Astrocyte (in vitro differentiated cells and primary cell): ENCODE results near the gene GSG1L. TPM values are rescaled to one million over a fixed set of nuclear protein-coding genes. Genes with fewer than 3 reads are reported as not detected.

Experiments
- DNase-seq: peaks from one replicate; pipeline ENCODE4 v3.0.0-alpha.2; 2010; ENCODE audit warnings: low read depth
- FAIRE-seq: peaks from 2 replicates; lab custom pipeline; 2011; peaks lifted over from hg19 to GRCh38; lab: Jason Lieb, UNC
- H2AFZ ChIP-seq: 2 replicates; pipeline ENCODE4 v1.6.0; 2012; ENCODE audit warnings: low read depth, low read length, inconsistent platforms
- H3K27ac ChIP-seq: 2 replicates; pipeline ENCODE4 v1.5.1; 2011; ENCODE audit warnings: low read depth, low read length, inconsistent platforms
- H3K27me3 ChIP-seq: 2 replicates; pipeline ENCODE4 v1.6.0; 2011; ENCODE audit warnings: low read length, inconsistent platforms; ENCODE audit not compliant: insufficient read depth
- H3K36me3 ChIP-seq: 2 replicates; pipeline ENCODE4 v1.5.1; 2011; ENCODE audit warnings: low read length, inconsistent platforms; ENCODE audit not compliant: insufficient read depth
- H3K4me1 ChIP-seq: 2 replicates; pipeline ENCODE4 v1.5.1; 2011; ENCODE audit warnings: low read length, inconsistent platforms; ENCODE audit not compliant: insufficient read depth
- H3K4me2 ChIP-seq: 2 replicates; pipeline ENCODE4 v1.6.0; 2012; ENCODE audit warnings: low read length, inconsistent platforms
- H3K4me3 ChIP-seq: 2 replicates; pipeline ENCODE4 v1.5.1; 2011; ENCODE audit warnings: low read depth, mild to moderate bottlenecking, low read length, inconsistent platforms; ENCODE audit not compliant: insufficient read depth
- H3K79me2 ChIP-seq: 2 replicates; pipeline ENCODE4 v1.6.0; 2012; ENCODE audit warnings: mild to moderate bottlenecking, low read length, inconsistent platforms; ENCODE audit not compliant: insufficient read depth
- H3K9ac ChIP-seq: 2 replicates; pipeline ENCODE4 v1.6.0; 2012; ENCODE audit warnings: mild to moderate bottlenecking, low read length, inconsistent platforms
- H3K9me3 ChIP-seq: 2 replicates; pipeline ENCODE4 v1.5.1; 2012; ENCODE audit warnings: low read depth, mild to moderate bottlenecking, low read length, inconsistent platforms; ENCODE audit not compliant: insufficient read depth
- H4K20me1 ChIP-seq: 2 replicates; pipeline ENCODE4 v1.6.0; 2012; ENCODE audit warnings: low read length, inconsistent platforms; ENCODE audit not compliant: insufficient read depth
- H3K27ac Mint-ChIP-seq: one replicate; pipeline ENCODE4 v1.8.0; 2021; ENCODE audit warnings: mild to moderate bottlenecking, mixed read lengths; ENCODE audit not compliant: unreplicated experiment
- H3K27me3 Mint-ChIP-seq: one replicate; pipeline ENCODE4 v1.8.0; 2021; ENCODE audit warnings: low read depth, mixed read lengths; ENCODE audit not compliant: unreplicated experiment
- H3K36me3 Mint-ChIP-seq: one replicate; pipeline ENCODE4 v1.8.0; 2021; ENCODE audit warnings: low read depth, mixed read lengths; ENCODE audit not compliant: unreplicated experiment
- H3K4me1 Mint-ChIP-seq: one replicate; pipeline ENCODE4 v1.8.0; 2021; ENCODE audit warnings: low read depth, mixed read lengths; ENCODE audit not compliant: unreplicated experiment
- H3K4me3 Mint-ChIP-seq: one replicate; pipeline ENCODE4 v1.8.0; 2021; ENCODE audit warnings: mild to moderate bottlenecking, moderate library complexity, mixed read lengths; ENCODE audit not compliant: unreplicated experiment
- H3K9me3 Mint-ChIP-seq: one replicate; pipeline ENCODE4 v1.8.0; 2021; ENCODE audit warnings: mild to moderate bottlenecking, mixed read lengths; ENCODE audit not compliant: unreplicated experiment
- CTCF ChIP-seq: IDR thresholded peaks from 2 replicates; pipeline ENCODE4 v1.5.1; 2011; ENCODE audit warnings: low read depth, mild to moderate bottlenecking, inconsistent platforms, low read length, moderate library complexity; ENCODE audit not compliant: insufficient read depth
- EZH2 ChIP-seq: IDR thresholded peaks from 2 replicates; pipeline ENCODE4 v1.6.1; 2012; ENCODE audit warnings: mild to moderate bottlenecking, low read length, inconsistent platforms; ENCODE audit not compliant: insufficient read depth
- total RNA-seq: library from RNA; stranded (reverse); gene quantifications from 2 replicates; pipeline ENCODE4 v1.2.1, GENCODE V29; 2021

The GSG1L gene
- total RNA-seq, 1 donor from 2014 or later = not detected

GRCh38 chr16:27740496-27741201 lies 322.9 kb downstream of the GSG1L start:
- Mint-ChIP-seq H3K27me3 (peaks cover 2% of the 10 kb centered on the region), H3K9me3 (peaks cover 2% of the 10 kb centered on the region), H3K27ac (no peak overlapping the region), H3K4me3 (no peak overlapping the region), H3K36me3 (peaks cover 29% of the 10 kb centered on the region), H3K4me1 (peaks cover 2% of the 10 kb centered on the region)
- Histone ChIP-seq H4K20me1 (no peaks in the 10 kb centered on the region), H2AFZ (no peak overlapping the region), H3K79me2 (no peaks in the 10 kb centered on the region), H3K36me3 (no peaks in the 10 kb centered on the region), H3K4me2 (peak overlapping the region; percentile 6), H3K4me1 (peaks cover 13% of the 10 kb centered on the region), H3K9me3 (no peaks in the 10 kb centered on the region), H3K27me3 (no peaks in the 10 kb centered on the region), H3K4me3 (no peak overlapping the region), H3K27ac (no peak overlapping the region), H3K9ac (no peak overlapping the region)
- no peak for FAIRE-seq
- peak; percentile 12 for DNase-seq
- TF ChIP-seq EZH2 (no peak), CTCF (no peak)

- Histone ChIP-seq H3K9ac (no peak overlapping the region), H3K36me3 (no peaks in the 10 kb centered on the region), H3K79me2 (no peaks in the 10 kb centered on the region), H3K27ac (no peak overlapping the region), H3K4me1 (peaks cover 13% of the 10 kb centered on the region), H3K27me3 (no peaks in the 10 kb centered on the region), H3K4me2 (no peak overlapping the region), H3K4me3 (no peak overlapping the region), H3K9me3 (no peaks in the 10 kb centered on the region), H4K20me1 (no peaks in the 10 kb centered on the region), H2AFZ (no peak overlapping the region)
- Mint-ChIP-seq H3K4me3 (no peak overlapping the region), H3K9me3 (peaks cover 2% of the 10 kb centered on the region), H3K4me1 (peaks cover 2% of the 10 kb centered on the region), H3K27ac (no peak overlapping the region), H3K27me3 (peaks cover 2% of the 10 kb centered on the region), H3K36me3 (peaks cover 32% of the 10 kb centered on the region)
- no peak for FAIRE-seq
- no peak for TF ChIP-seq CTCF
- no peak for TF ChIP-seq EZH2
- peak; percentile 68 for DNase-seq
Measured at GRCh38 chr16:27739606-27740357, 323.7 kb downstream of the GSG1L start.
